Choroid plexus epithelial cell (primary cell): ENCODE results near the gene PAXX.

ENCODE experiments used
- DNase-seq: peaks from one replicate; pipeline ENCODE4 v3.0.0-alpha.2; 2010; ENCODE audit warnings: low read depth
- H3K4me3 ChIP-seq: 2 replicates; pipeline ENCODE4 v1.5.1; 2011; ENCODE audit warnings: low read depth, mild to moderate bottlenecking, control low read depth, low read length, moderate library complexity
- CTCF ChIP-seq: conservative IDR thresholded peaks from 2 replicates; pipeline ENCODE4 v1.5.1; 2011; ENCODE audit warnings: low read depth, mild to moderate bottlenecking, control low read depth, inconsistent platforms, low read length, moderate library complexity

PAXX gene

GRCh38 chr9:137016436-137016835 lies 24.2 kb downstream of the PAXX start:
- H3K4me3 ChIP-seq = no peak overlapping the region
- TF ChIP-seq CTCF = no peak
- no peak for DNase-seq

- TF ChIP-seq CTCF = no peak
- no peak overlapping the region for H3K4me3 ChIP-seq
- DNase-seq = no peak
Observed at GRCh38 chr9:137017071-137017470, 24.8 kb downstream of the PAXX start.

GRCh38 chr9:137017791-137018497 lies 25.7 kb downstream of the PAXX start:
- DNase-seq = no peak
- no peak overlapping the region for H3K4me3 ChIP-seq
- TF ChIP-seq CTCF = no peak

GRCh38 chr9:137018761-137019559 lies 26.7 kb downstream of the PAXX start:
- H3K4me3 ChIP-seq = no peak overlapping the region
- DNase-seq = no peak
- TF ChIP-seq CTCF = no peak

- no peak for DNase-seq
- H3K4me3 ChIP-seq = no peak overlapping the region
- no peak for TF ChIP-seq CTCF
Observed at GRCh38 chr9:137019891-137020683, 27.9 kb downstream of the PAXX start.

GRCh38 chr9:137020771-137021567 lies 28.7 kb downstream of the PAXX start:
- H3K4me3 ChIP-seq = no peak overlapping the region
- no peak for DNase-seq
- no peak for TF ChIP-seq CTCF
